ENCODE data around the gene RPL10.

- TF ChIP-seq EZH2 (IDR thresholded peaks at IDR 0.05; ENCODE audit: insufficient read depth, poor library complexity, severe bottlenecking), result no peak
- TF ChIP-seq EZH2phosphoT487 (IDR thresholded peaks at IDR 0.05; ENCODE audit: insufficient read depth, low read depth), result no peak
Measured at GRCh38 chrX:154366666-154367055, 31.5 kb upstream of the RPL10 start.
